Small intestine (tissue), 7 donors: ENCODE data around the gene SYNGAP1. TPM values are rescaled to one million over a fixed set of nuclear protein-coding genes. Genes with fewer than 3 reads are reported as not detected.
"Not testable (repeated sequence)": the region's sequence is repeated elsewhere in the genome, so short reads cannot be mapped to it uniquely, and the experiment has no call there.

Experiments used
- DNase-seq, 2 donors: peaks; one replicate each; pipeline versions ENCODE4 v3.0.0 to v3.0.0-alpha.2; 2013
- FAIRE-seq: peaks from 2 replicates; lab custom pipeline; 2012; peaks lifted over from hg19 to GRCh38; lab: Jason Lieb, UNC
- H3K27ac ChIP-seq, 3 donors: one replicate each; pipeline ENCODE4 v1.5.1; 2013; ENCODE audit warnings: low read length in 2 of 3, mild to moderate bottlenecking in 2 of 3, control low read depth in 1 of 3, inconsistent platforms in 1 of 3, low read depth in 1 of 3, moderate library complexity in 1 of 3
- H3K27me3 ChIP-seq, 3 donors: one replicate each; pipeline ENCODE4 v1.6.1; 2013; ENCODE audit warnings: low read length in 3 of 3, inconsistent platforms in 1 of 3; ENCODE audit not compliant: control insufficient read depth in 3 of 3, insufficient read depth in 3 of 3
- H3K36me3 ChIP-seq, 3 donors: one replicate each; pipeline ENCODE4 v1.6.1; 2013; ENCODE audit warnings: low read length in 3 of 3, inconsistent platforms in 1 of 3, low read depth in 1 of 3, mild to moderate bottlenecking in 1 of 3, moderate library complexity in 1 of 3; ENCODE audit not compliant: control insufficient read depth in 3 of 3, insufficient read depth in 2 of 3
- H3K4me1 ChIP-seq, 3 donors: one replicate each; pipeline ENCODE4 v1.6.1; 2013; ENCODE audit warnings: low read length in 2 of 3, inconsistent platforms in 1 of 3, low read depth in 1 of 3, mild to moderate bottlenecking in 1 of 3, moderate library complexity in 1 of 3; ENCODE audit not compliant: control insufficient read depth in 3 of 3, insufficient read depth in 2 of 3
- H3K4me3 ChIP-seq, 3 donors: one replicate each; pipeline ENCODE4 v1.5.1; 2013; ENCODE audit warnings: low read length in 3 of 3, control low read depth in 1 of 3, inconsistent platforms in 1 of 3, low read depth in 1 of 3, mild to moderate bottlenecking in 1 of 3, moderate library complexity in 1 of 3
- H3K9me3 ChIP-seq, 2 donors: one replicate each; pipeline ENCODE4 v1.6.1; 2013; ENCODE audit warnings: low read depth in 1 of 2, low read length in 1 of 2; ENCODE audit not compliant: control insufficient read depth in 2 of 2, insufficient read depth in 1 of 2
- WGBS, 3 donors: extraction: QIAGEN DNeasy Blood & Tissue Kit; methylation state at CpG; one replicate each; pipeline ENCODE4 v1.1.7; 2013; 5-methylcytosine and 5-hydroxymethylcytosine counted together
- polyA plus RNA-seq, 4 donors: library from polyadenylated mRNA; stranded (reverse) in 3 of 4; unstranded in 1 of 4; fragments of 200-250 nt in 3 of 4; fragments of 120-200 nt in 1 of 4; gene quantifications; one replicate each; pipeline versions ENCODE4 v1.2.1 to v1.2.3, GENCODE V29; 2013
- donor health status: healthy with polysubstance abuse.
- donor health status: control.
- donor health status: control.
- donor health status: Bipolar disorder and iron deficiency.
- donor health status: healthy.

SYNGAP1 gene
- polyA plus RNA-seq, 4 donors = 0.89 to 16.6 (median 5.6) TPM

DNA sequence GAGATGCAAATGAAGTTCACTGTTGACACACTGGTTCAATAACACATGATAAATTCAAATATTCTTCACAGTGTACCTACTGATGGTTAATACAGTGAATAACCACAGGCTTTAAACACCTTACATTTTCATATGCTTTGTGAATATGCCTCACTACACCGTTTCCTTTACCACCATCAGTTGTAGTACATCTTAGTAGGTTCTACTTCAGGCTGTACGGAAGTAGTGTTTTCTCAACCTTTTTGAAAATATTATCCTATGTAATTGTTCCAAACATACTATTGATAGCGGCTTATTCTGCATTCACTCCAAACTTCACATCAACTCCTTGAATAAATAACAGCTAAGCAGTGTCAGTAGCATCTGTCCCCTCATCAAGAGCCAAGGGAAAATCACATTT, 49.8 kb downstream of the SYNGAP1 start:
- no peak overlapping the region for H3K4me3 ChIP-seq
- H3K27me3 ChIP-seq = no peaks in the 10 kb centered on the region
- WGBS, 3 donors = 76 to 92% (median 80%) methylated on average over 3 of the region's 3 CpGs
- no peaks in the 10 kb centered on the region for H3K36me3 ChIP-seq
- no peaks in the 10 kb centered on the region for H3K9me3 ChIP-seq
- H3K27ac ChIP-seq = no peak overlapping the region
- DNase-seq = no peak
- peaks cover 0 to 8% (median 0%) of the 10 kb centered on the region in 3 donors for H3K4me1 ChIP-seq
- no peak for FAIRE-seq

GRCh38 chr6:33477864-33478263, 58.0 kb downstream of the SYNGAP1 start:
- H3K4me1 ChIP-seq = no peaks in the 10 kb centered on the region
- H3K27me3 ChIP-seq = no peaks in the 10 kb centered on the region
- no peak overlapping the region for H3K4me3 ChIP-seq
- FAIRE-seq (no peak), DNase-seq (no peak)
- H3K9me3 ChIP-seq = no peaks in the 10 kb centered on the region
- no peaks in the 10 kb centered on the region for H3K36me3 ChIP-seq
- 76 to 90% (median 80%) methylated on average over 3 of the region's 3 CpGs for WGBS, 3 donors
- H3K27ac ChIP-seq = no peak overlapping the region

DNA sequence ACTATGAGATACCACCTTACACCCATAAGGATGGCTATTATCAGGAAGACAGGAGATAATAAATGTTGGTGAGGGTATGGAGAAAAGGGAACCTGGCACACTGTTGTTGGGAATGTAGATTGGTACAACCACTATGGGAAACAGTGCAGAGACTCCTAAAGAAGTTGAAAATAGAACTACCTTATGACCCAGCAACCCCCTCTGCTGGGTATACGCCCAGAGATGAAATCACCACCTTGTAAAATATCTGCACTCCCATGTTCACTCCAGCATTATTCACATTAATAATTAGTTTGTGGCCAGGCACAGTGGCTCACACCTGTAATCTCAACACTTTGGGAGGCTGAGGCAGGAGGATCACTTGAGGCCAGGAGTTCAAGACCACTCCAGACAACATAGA, 61.3 kb downstream of the SYNGAP1 start:
- H3K4me1 ChIP-seq = no peaks in the 10 kb centered on the region
- no peak for FAIRE-seq
- WGBS, 3 donors = 54 to 78% (median 66%) methylated on average over 1 of the region's 1 CpG

DNA sequence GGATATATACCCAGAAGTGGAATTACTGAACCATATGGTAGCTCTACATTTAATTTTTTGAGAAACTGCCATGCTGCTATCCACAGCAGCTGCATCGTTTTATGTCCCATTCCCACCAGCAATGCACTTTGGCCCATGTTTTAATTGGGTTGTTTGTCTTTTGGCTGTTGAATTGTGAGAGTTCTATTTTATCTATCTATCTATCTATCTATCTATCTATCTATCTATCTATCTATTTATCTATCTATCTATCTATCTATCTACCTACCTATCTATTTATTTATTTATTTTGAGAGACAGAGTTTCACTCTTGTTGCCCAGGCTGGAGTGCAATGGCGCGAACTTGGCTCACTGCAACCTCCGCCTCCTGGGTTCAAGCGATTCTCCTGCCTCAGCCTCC, 62.8 kb downstream of the SYNGAP1 start:
- H3K27ac ChIP-seq, H3K4me1 ChIP-seq, H3K9me3 ChIP-seq, FAIRE-seq, H3K27me3 ChIP-seq, DNase-seq, H3K4me3 ChIP-seq, H3K36me3 ChIP-seq: not testable (repeated sequence)
- 87 to 88% (median 88%) methylated on average over 5 of the region's 5 CpGs for WGBS, 3 donors

More for the DNA sequence above, 61.3 kb downstream of the SYNGAP1 start:
- H3K27me3 ChIP-seq = no peaks in the 10 kb centered on the region
- no peaks in the 10 kb centered on the region for H3K9me3 ChIP-seq
- H3K27ac ChIP-seq = no peak overlapping the region
- H3K4me3 ChIP-seq = no peak overlapping the region
- H3K36me3 ChIP-seq = no peaks in the 10 kb centered on the region
- no peak for DNase-seq

- FAIRE-seq = no peak
- WGBS, 3 donors = 63 to 91% (median 78%) methylated on average over 3 of the region's 3 CpGs
- no peaks in the 10 kb centered on the region for H3K36me3 ChIP-seq
Measured at GRCh38 chr6:33483678-33484077, 63.8 kb downstream of the SYNGAP1 start.

GRCh38 chr6:33484673-33485262, 64.9 kb downstream of the SYNGAP1 start:
- H3K36me3 ChIP-seq, H3K9me3 ChIP-seq, H3K27ac ChIP-seq, DNase-seq, H3K4me3 ChIP-seq, H3K4me1 ChIP-seq, H3K27me3 ChIP-seq, FAIRE-seq: not testable (repeated sequence)
- 57 to 100% (median 82%) methylated on average over 2 to 3 of the region's 6 CpGs for WGBS, 3 donors

More at GRCh38 chr6:33483678-33484077, 63.8 kb downstream of the SYNGAP1 start:
- no peak for DNase-seq
- no peaks in the 10 kb centered on the region for H3K27me3 ChIP-seq
- no peak overlapping the region for H3K4me3 ChIP-seq
- H3K4me1 ChIP-seq = peaks cover 0 to 5% (median 0%) of the 10 kb centered on the region in 3 donors
- H3K27ac ChIP-seq = no peak overlapping the region
- no peaks in the 10 kb centered on the region for H3K9me3 ChIP-seq

DNA sequence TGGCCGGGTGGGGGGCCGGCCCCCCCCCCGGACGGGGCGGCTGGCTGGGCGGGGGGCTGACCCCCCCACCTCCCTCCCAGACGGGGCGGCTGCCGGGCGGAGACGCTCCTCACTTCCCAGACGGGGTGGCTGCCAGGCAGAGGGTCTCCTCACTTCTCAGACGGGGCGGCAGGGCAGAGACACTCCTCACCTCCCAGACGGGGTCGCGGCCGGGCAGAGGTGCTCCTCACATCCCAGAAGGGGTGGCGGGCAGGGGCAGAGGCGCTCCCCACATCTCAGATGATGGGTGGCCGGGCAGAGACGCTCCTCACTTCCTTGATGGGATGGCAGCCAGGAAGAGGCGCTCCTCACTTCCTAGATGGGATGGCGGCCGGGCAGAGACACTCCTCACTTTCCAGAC, 65.8 kb downstream of the SYNGAP1 start:
- WGBS, 3 donors = 88 to 91% (median 89%) methylated on average over 9 to 25 of the region's 25 CpGs
- not testable (repeated sequence) for H3K27ac ChIP-seq, H3K36me3 ChIP-seq, H3K4me1 ChIP-seq, FAIRE-seq, H3K27me3 ChIP-seq, DNase-seq, H3K4me3 ChIP-seq, H3K9me3 ChIP-seq

- FAIRE-seq (no peak), DNase-seq (peak; percentile 66 to 81)
- Histone ChIP-seq H3K4me3 (no peak overlapping the region), H3K4me1 (peaks cover 0 to 5% (median 0%) of the 10 kb centered on the region in 3 donors), H3K27me3 (no peaks in the 10 kb centered on the region), H3K36me3 (no peaks in the 10 kb centered on the region), H3K27ac (peak overlapping the region; percentile 64 to 80 (median 79)), H3K9me3 (no peaks in the 10 kb centered on the region)
- WGBS, 3 donors = 23 to 58% (median 38%) methylated on average over 7 of the region's 7 CpGs
Measured at GRCh38 chr6:33488339-33488738, 68.5 kb downstream of the SYNGAP1 start.

DNA sequence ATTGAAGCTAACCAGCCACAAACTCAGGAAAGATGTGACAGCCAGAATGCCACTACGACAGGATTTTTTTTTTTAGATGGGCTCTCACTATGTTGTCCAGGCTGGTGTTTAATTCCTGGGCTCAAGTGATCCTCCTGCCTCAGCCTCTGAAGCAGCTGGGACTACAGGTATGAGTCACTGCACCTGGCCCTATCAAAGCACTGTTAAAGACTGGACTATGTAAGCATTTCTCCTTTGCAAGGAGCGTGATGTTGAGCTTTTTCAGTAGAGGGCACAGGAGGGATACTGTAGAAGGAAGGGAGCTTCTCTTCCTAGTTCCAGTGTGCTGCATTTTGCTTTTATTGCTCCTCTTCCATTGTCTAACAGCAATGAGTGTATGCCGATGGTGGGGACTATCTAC, 70.3 kb downstream of the SYNGAP1 start:
- H3K4me3 ChIP-seq = no peak overlapping the region
- FAIRE-seq (no peak), DNase-seq (peak; percentile 39 to 65)
- WGBS, 3 donors = 28 to 62% (median 43%) methylated on average over 3 of the region's 3 CpGs
- H3K9me3 ChIP-seq = no peaks in the 10 kb centered on the region
- H3K27ac ChIP-seq = no peak overlapping the region
- H3K27me3 ChIP-seq = no peaks in the 10 kb centered on the region
- H3K36me3 ChIP-seq = no peaks in the 10 kb centered on the region
- H3K4me1 ChIP-seq = peaks cover 0 to 5% (median 0%) of the 10 kb centered on the region in 3 donors
